A549 (cell line): ENCODE data around the gene BANF2.
"Not testable (repeated sequence)": the region's sequence is repeated elsewhere in the genome, so short reads cannot be mapped to it uniquely, and the experiment has no call there.

Source experiments
- CTCF ChIP-seq: fragments of >200 bp; sonication (Bioruptor Twin); formaldehyde crosslinking; IDR thresholded peaks from 3 replicates; pipeline ENCODE4 v1.5.1; 2016
- JUN ChIP-seq, 2 experiments: fragments of >200 bp; sonication (Bioruptor Twin); formaldehyde crosslinking; IDR thresholded peaks; 2 replicates in 1 of 2; 3 replicates in 1 of 2; pipeline ENCODE4 v1.6.1; 2016 to 2017
- PHF8 ChIP-seq: fragments of 200-600 bp; sonication (generic); IDR thresholded peaks from 2 replicates; pipeline ENCODE4 v1.6.1; 2016; ENCODE audit warnings: low read depth, mild to moderate bottlenecking, antibody characterized with exemption, moderate library complexity, borderline replicate concordance

- not testable (repeated sequence) for TF ChIP-seq CTCF; JUN (IDR thresholded peaks at IDR 0.05); PHF8
These were observed 40.4 kb upstream of the BANF2 start for GRCh38 chr20:17659344-17659743.
